Measurements from ENCODE around the gene SNAI3. TPM values are rescaled to one million over a fixed set of nuclear protein-coding genes. Genes with fewer than 3 reads are reported as not detected.

SNAI3 gene
- total and polyA plus RNA-seq, 9 of the 15 experiments (the other 6 are each of a cell fraction or from before 2014, with no cell fraction given) = 0.04 to 4.1 (median 0.80) TPM; not detected in 1

DNA sequence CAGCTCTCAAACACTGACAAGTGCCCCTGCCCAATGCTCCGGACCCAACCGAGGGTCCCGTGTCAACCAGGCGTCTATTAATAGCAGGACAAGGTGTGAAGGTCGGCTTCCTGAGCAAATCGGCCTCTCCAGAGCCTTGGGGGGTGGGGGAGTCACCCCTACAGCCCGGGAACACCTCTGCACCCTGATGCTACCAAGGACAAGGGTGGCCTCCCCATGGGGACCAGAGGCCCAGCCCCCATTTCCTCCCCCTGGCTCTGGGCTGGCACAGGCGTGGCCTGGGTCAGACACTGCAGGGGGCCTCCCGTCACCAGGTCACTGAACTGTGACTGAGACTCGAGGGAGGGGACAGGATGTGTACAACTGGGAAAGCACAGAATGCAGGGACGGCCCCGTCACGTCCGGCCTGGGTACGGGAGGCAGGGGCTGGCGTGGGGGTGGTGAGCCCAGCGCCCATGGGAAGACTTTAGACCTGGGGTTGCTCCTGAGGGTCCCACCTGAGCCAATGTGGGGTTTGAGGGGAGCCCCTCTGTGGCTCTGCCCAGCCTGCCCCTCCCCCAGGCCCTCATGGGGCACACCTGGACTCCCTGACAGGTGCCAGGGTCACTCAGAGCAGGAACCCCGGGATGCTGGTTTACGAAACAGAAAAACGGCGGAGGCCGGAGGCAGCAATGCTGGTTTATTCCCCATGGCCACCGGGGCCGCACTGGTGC lies 34.9 kb downstream of the SNAI3 start (continued):
- TF ChIP-seq, protein P1, sequence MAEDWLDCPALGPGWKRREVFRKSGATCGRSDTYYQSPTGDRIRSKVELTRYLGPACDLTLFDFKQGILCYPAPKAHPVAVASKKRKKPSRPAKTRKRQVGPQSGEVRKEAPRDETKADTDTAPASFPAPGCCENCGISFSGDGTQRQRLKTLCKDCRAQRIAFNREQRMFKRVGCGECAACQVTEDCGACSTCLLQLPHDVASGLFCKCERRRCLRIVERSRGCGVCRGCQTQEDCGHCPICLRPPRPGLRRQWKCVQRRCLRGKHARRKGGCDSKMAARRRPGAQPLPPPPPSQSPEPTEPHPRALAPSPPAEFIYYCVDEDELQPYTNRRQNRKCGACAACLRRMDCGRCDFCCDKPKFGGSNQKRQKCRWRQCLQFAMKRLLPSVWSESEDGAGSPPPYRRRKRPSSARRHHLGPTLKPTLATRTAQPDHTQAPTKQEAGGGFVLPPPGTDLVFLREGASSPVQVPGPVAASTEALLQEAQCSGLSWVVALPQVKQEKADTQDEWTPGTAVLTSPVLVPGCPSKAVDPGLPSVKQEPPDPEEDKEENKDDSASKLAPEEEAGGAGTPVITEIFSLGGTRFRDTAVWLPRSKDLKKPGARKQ (CRISPR knock-in tag; IDR thresholded peaks at IDR 0.05) = no peak
- TF ChIP-seq, protein P2, sequence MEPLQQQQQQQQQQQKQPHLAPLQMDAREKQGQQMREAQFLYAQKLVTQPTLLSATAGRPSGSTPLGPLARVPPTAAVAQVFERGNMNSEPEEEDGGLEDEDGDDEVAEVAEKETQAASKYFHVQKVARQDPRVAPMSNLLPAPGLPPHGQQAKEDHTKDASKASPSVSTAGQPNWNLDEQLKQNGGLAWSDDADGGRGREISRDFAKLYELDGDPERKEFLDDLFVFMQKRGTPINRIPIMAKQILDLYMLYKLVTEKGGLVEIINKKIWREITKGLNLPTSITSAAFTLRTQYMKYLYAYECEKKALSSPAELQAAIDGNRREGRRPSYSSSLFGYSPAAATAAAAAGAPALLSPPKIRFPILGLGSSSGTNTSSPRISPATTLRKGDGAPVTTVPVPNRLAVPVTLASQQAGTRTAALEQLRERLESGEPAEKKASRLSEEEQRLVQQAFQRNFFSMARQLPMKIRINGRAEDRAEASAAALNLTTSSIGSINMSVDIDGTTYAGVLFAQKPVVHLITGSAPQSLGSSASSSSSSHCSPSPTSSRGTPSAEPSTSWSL (CRISPR knock-in tag; IDR thresholded peaks at IDR 0.05; ENCODE audit: borderline replicate concordance) = no peak
- TF ChIP-seq GATA2 (CRISPR knock-in tag; IDR thresholded peaks at IDR 0.05) = no peak
- no peak for TF ChIP-seq HMG20B (CRISPR knock-in tag; IDR thresholded peaks at IDR 0.05)
- no peak for TF ChIP-seq FUS (optimal IDR thresholded peaks at IDR 0.05; ENCODE audit: low read depth, low read length)
- no peak for TF ChIP-seq POLR2AphosphoS2 (IDR thresholded peaks at IDR 0.05; ENCODE audit: low read length)
- no peak for TF ChIP-seq NONO (IDR thresholded peaks at IDR 0.05; ENCODE audit: low read depth in 2 of 2, low read length in 1 of 2)
- TF ChIP-seq, protein P3, sequence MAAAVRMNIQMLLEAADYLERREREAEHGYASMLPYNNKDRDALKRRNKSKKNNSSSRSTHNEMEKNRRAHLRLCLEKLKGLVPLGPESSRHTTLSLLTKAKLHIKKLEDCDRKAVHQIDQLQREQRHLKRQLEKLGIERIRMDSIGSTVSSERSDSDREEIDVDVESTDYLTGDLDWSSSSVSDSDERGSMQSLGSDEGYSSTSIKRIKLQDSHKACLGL (CRISPR knock-in tag; IDR thresholded peaks at IDR 0.05; ENCODE audit: borderline replicate concordance, poor library complexity, severe bottlenecking) = no peak
- TF ChIP-seq ZNF583 (CRISPR knock-in tag; IDR thresholded peaks at IDR 0.05) = 0 out of 2 replicates have a peak, but pooled peaks have one; percentile 38
- no peak for TF ChIP-seq NR3C1 (CRISPR knock-in tag; IDR thresholded peaks at IDR 0.05)
- TF ChIP-seq GATAD2A (IDR thresholded peaks at IDR 0.05) = no peak
- TF ChIP-seq ZNF354B (CRISPR knock-in tag; IDR thresholded peaks at IDR 0.05) = no peak
- TF ChIP-seq, protein P4, sequence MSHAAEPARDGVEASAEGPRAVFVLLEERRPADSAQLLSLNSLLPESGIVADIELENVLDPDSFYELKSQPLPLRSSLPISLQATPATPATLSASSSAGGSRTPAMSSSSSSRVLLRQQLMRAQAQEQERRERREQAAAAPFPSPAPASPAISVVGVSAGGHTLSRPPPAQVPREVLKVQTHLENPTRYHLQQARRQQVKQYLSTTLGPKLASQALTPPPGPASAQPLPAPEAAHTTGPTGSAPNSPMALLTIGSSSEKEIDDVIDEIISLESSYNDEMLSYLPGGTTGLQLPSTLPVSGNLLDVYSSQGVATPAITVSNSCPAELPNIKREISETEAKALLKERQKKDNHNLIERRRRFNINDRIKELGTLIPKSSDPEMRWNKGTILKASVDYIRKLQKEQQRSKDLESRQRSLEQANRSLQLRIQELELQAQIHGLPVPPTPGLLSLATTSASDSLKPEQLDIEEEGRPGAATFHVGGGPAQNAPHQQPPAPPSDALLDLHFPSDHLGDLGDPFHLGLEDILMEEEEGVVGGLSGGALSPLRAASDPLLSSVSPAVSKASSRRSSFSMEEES (CRISPR knock-in tag; IDR thresholded peaks at IDR 0.05) = no peak
- TF ChIP-seq EWSR1 (IDR thresholded peaks at IDR 0.05; ENCODE audit: borderline replicate concordance, low read depth, partially characterized antibody) = no peak
- TF ChIP-seq, protein P5, sequence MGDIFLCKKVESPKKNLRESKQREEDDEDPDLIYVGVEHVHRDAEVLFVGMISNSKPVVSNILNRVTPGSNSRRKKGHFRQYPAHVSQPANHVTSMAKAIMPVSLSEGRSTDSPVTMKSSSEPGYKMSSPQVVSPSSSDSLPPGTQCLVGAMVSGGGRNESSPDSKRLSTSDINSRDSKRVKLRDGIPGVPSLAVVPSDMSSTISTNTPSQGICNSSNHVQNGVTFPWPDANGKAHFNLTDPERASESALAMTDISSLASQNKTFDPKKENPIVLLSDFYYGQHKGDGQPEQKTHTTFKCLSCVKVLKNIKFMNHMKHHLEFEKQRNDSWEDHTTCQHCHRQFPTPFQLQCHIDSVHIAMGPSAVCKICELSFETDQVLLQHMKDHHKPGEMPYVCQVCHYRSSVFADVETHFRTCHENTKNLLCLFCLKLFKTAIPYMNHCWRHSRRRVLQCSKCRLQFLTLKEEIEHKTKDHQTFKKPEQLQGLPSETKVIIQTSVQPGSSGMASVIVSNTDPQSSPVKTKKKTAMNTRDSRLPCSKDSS (IDR thresholded peaks at IDR 0.05; ENCODE audit: low read depth, partially characterized antibody) = no peak
- TF ChIP-seq, protein P6, sequence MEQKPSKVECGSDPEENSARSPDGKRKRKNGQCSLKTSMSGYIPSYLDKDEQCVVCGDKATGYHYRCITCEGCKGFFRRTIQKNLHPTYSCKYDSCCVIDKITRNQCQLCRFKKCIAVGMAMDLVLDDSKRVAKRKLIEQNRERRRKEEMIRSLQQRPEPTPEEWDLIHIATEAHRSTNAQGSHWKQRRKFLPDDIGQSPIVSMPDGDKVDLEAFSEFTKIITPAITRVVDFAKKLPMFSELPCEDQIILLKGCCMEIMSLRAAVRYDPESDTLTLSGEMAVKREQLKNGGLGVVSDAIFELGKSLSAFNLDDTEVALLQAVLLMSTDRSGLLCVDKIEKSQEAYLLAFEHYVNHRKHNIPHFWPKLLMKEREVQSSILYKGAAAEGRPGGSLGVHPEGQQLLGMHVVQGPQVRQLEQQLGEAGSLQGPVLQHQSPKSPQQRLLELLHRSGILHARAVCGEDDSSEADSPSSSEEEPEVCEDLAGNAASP (IDR thresholded peaks at IDR 0.05) = no peak
- TF ChIP-seq TOE1 (IDR thresholded peaks at IDR 0.05; ENCODE audit: borderline replicate concordance) = peak; percentile 27; the same call in 1 of the 2 replicates
- TF ChIP-seq TOE1 (CRISPR knock-in tag; IDR thresholded peaks at IDR 0.05; ENCODE audit: borderline replicate concordance, low read depth) = no peak
- no peak for TF ChIP-seq TEAD2 (tag; IDR thresholded peaks at IDR 0.05)
- no peak for TF ChIP-seq LCOR (CRISPR knock-in tag; IDR thresholded peaks at IDR 0.05)

Data from K562 (cell line).